HepG2 (cell line): ENCODE results near the gene GDPD4. TPM values are rescaled to one million over a fixed set of nuclear protein-coding genes. Genes with fewer than 3 reads are reported as not detected.

ENCODE experiments used
- CBFB ChIP-seq: sonication (generic); formaldehyde crosslinking; IDR thresholded peaks from 2 replicates; pipeline ENCODE4 v1.4.0; 2020; ENCODE audit warnings: missing genetic modification reagents
- CHCHD3 ChIP-seq: sonication (generic); formaldehyde crosslinking; IDR thresholded peaks from 2 replicates; pipeline ENCODE4 v1.8.0; 2022; ENCODE audit warnings: mild to moderate bottlenecking, missing genetic modification reagents, moderate library complexity
- DMTF1 ChIP-seq: sonication (generic); formaldehyde crosslinking; IDR thresholded peaks from 2 replicates; pipeline ENCODE4 v1.4.0; 2020; ENCODE audit warnings: mild to moderate bottlenecking, missing genetic modification reagents
- RARG ChIP-seq: sonication (generic); formaldehyde crosslinking; IDR thresholded peaks from 2 replicates; pipeline ENCODE4 v1.4.0; 2020; ENCODE audit warnings: low read depth, mild to moderate bottlenecking, missing genetic modification reagents
- ZNF484 ChIP-seq: sonication (generic); formaldehyde crosslinking; IDR thresholded peaks from 2 replicates; pipeline ENCODE4 v1.5.1; 2020; ENCODE audit warnings: mild to moderate bottlenecking, low read depth, missing genetic modification reagents, borderline replicate concordance
- ZNF572 ChIP-seq: sonication (generic); formaldehyde crosslinking; IDR thresholded peaks from 2 replicates; pipeline ENCODE4 v1.5.1; 2020; ENCODE audit warnings: mild to moderate bottlenecking, missing genetic modification reagents
- ZNF816 ChIP-seq: sonication (generic); formaldehyde crosslinking; IDR thresholded peaks from 2 replicates; pipeline ENCODE4 v1.8.0; 2022; ENCODE audit warnings: missing genetic modification reagents, mild to moderate bottlenecking, borderline replicate concordance
- ZSCAN29 ChIP-seq: sonication (generic); formaldehyde crosslinking; conservative IDR thresholded peaks from 2 replicates; pipeline ENCODE4 v1.4.0; 2020; ENCODE audit warnings: mild to moderate bottlenecking, missing genetic modification reagents
- polyA plus RNA-seq, 8 experiments: library from polyadenylated mRNA; depleted of rRNA in 3 of 8; stranded (reverse) in 7 of 8; unstranded in 1 of 8; fragments of >200 nt; fragmentation: Illumina TruSeq in 4 of 8; extraction: Trizol in 4 of 8; gene quantifications; 2 replicates each; pipeline versions ENCODE4 v1.2.1 to v1.2.3, GENCODE V29; 2011 to 2016; ENCODE audit warnings: low read depth in 4 of 8, missing spikeins in 1 of 8, mixed read lengths in 1 of 8; ENCODE audit not compliant: insufficient read depth in 1 of 8
- total RNA-seq, 5 experiments: library from RNA; depleted of rRNA; stranded (reverse); fragments of >200 nt; fragmentation: Illumina TruSeq; extraction: Trizol; gene quantifications; 2 replicates each; pipeline ENCODE4 v1.2.3, GENCODE V29; 2016; ENCODE audit warnings: low read depth in 1 of 5
- TF ChIP-seq, protein P1 (sequence below): sonication (generic); formaldehyde crosslinking; IDR thresholded peaks from 2 replicates; pipeline ENCODE4 v1.5.1; 2020; ENCODE audit warnings: missing genetic modification reagents, mild to moderate bottlenecking, borderline replicate concordance
- TF ChIP-seq, protein P2 (sequence below): sonication (generic); formaldehyde crosslinking; IDR thresholded peaks from 2 replicates; pipeline ENCODE4 v1.8.0; 2022; ENCODE audit warnings: missing genetic modification reagents, mild to moderate bottlenecking, moderate library complexity, borderline replicate concordance

The GDPD4 gene
- total and polyA plus RNA-seq, 2 of the 13 experiments (the other 11 are each of a cell fraction or from before 2014, with no cell fraction given), result not detected

DNA sequence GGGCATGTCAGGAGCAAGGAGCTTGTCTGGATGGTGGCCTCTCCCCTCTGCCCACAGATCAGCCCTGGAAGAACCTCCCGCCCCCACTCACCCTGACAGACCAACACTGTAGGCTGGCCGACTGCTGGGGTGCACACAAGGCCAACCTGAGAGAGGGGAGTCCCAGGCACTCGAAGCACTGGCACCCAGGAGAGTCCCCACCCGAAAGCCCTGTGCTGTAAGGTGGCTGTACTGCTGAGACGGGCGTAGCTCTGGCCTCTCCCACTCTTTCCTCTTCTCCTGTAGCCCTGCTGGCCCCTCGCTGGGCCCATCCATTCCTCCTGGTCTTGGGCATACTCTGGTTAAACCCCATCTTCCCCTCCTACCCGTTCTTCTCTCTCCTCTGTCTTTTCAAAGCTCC is 133.7 kb downstream of the GDPD4 start (continued):
- TF ChIP-seq, protein P1, sequence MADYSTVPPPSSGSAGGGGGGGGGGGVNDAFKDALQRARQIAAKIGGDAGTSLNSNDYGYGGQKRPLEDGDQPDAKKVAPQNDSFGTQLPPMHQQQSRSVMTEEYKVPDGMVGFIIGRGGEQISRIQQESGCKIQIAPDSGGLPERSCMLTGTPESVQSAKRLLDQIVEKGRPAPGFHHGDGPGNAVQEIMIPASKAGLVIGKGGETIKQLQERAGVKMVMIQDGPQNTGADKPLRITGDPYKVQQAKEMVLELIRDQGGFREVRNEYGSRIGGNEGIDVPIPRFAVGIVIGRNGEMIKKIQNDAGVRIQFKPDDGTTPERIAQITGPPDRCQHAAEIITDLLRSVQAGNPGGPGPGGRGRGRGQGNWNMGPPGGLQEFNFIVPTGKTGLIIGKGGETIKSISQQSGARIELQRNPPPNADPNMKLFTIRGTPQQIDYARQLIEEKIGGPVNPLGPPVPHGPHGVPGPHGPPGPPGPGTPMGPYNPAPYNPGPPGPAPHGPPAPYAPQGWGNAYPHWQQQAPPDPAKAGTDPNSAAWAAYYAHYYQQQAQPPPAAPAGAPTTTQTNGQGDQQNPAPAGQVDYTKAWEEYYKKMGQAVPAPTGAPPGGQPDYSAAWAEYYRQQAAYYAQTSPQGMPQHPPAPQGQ (CRISPR knock-in tag), result no peak
- TF ChIP-seq RARG (CRISPR knock-in tag) (no peak), CBFB (no peak), ZNF572 (CRISPR knock-in tag) (no peak), CHCHD3 (CRISPR knock-in tag) (no peak), ZSCAN29 (CRISPR knock-in tag) (no peak), ZNF484 (CRISPR knock-in tag) (no peak), ZNF816 (CRISPR knock-in tag) (no peak), DMTF1 (no peak)
- TF ChIP-seq, protein P2, sequence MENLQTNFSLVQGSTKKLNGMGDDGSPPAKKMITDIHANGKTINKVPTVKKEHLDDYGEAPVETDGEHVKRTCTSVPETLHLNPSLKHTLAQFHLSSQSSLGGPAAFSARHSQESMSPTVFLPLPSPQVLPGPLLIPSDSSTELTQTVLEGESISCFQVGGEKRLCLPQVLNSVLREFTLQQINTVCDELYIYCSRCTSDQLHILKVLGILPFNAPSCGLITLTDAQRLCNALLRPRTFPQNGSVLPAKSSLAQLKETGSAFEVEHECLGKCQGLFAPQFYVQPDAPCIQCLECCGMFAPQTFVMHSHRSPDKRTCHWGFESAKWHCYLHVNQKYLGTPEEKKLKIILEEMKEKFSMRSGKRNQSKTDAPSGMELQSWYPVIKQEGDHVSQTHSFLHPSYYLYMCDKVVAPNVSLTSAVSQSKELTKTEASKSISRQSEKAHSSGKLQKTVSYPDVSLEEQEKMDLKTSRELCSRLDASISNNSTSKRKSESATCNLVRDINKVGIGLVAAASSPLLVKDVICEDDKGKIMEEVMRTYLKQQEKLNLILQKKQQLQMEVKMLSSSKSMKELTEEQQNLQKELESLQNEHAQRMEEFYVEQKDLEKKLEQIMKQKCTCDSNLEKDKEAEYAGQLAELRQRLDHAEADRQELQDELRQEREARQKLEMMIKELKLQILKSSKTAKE (CRISPR knock-in tag), result no peak
